B cell (primary cell): ENCODE measurements around the gene FOSB. TPM values are rescaled to one million over a fixed set of nuclear protein-coding genes. Genes with fewer than 3 reads are reported as not detected.
"Not testable (repeated sequence)": the region's sequence is repeated elsewhere in the genome, so short reads cannot be mapped to it uniquely, and the experiment has no call there.

Source experiments
- ATAC-seq: fragments of 200-7000 bp; cut with Tn5 transposase; one replicate; pipeline ENCODE4 v1.10.0; 2021; ENCODE audit warnings: low read depth, mild to moderate bottlenecking, moderate number of reproducible peaks, moderate library complexity
- CTCF ChIA-PET: fragments of 350-600 bp; sonication (Branson Sonifier 250); formaldehyde crosslinking; loops from one replicate; lab custom pipeline; 2021; ENCODE audit warnings: antibody characterized with exemption, inconsistent platforms; lab: Charles Lee
- POLR2A ChIA-PET: fragments of 350-600 bp; sonication (Branson Sonifier 250); formaldehyde crosslinking; loops from one replicate; lab custom pipeline; 2021; ENCODE audit warnings: antibody characterized with exemption; lab: Charles Lee
- DNase-seq: peaks from one replicate; pipeline ENCODE4 v3.0.0; 2013
- H2AFZ ChIP-seq: 2 replicates; pipeline ENCODE4 v1.6.1; 2012; ENCODE audit warnings: mild to moderate bottlenecking, low read depth, low read length; ENCODE audit not compliant: insufficient read depth, poor library complexity, severe bottlenecking
- H3K27ac ChIP-seq, 2 donors: 1 replicate in 1 of 2; 2 replicates in 1 of 2; pipeline ENCODE4 v1.5.1; 2012 to 2013; ENCODE audit warnings: low read length in 2 of 2, mild to moderate bottlenecking in 2 of 2, moderate library complexity in 1 of 2
- H3K27me3 ChIP-seq, 4 experiments: fragments of 200-600 bp in 1 of 4; sonication (generic) in 1 of 4; replicated peaks in 1 of 4; 1 replicate in 2 of 4; 2 replicates in 2 of 4; pipeline versions ENCODE4 v1.6.1 to v1.7.0; 2013 to 2016; ENCODE audit warnings: low read length in 3 of 4, mild to moderate bottlenecking in 2 of 4, mixed read lengths in 1 of 4, moderate library complexity in 1 of 4; ENCODE audit not compliant: insufficient read depth in 4 of 4, control insufficient read depth in 3 of 4; ENCODE audit errors: control extremely low read depth in 1 of 4
- H3K36me3 ChIP-seq, 2 experiments: replicated peaks in 1 of 2; 1 replicate in 1 of 2; 2 replicates in 1 of 2; pipeline versions ENCODE4 v1.6.1 to v1.7.1; 2013; ENCODE audit warnings: low read length in 1 of 2; ENCODE audit not compliant: insufficient read depth in 2 of 2, control insufficient read depth in 1 of 2; ENCODE audit errors: control extremely low read depth in 1 of 2, extremely low read depth in 1 of 2
- H3K4me1 ChIP-seq, 2 donors: fragments of 200-600 bp in 1 of 2; sonication (generic) in 1 of 2; 1 replicate in 1 of 2; 2 replicates in 1 of 2; pipeline versions ENCODE4 v1.5.1 to v1.6.1; 2013 to 2017; ENCODE audit warnings: low read length in 2 of 2; ENCODE audit not compliant: control insufficient read depth in 2 of 2, insufficient read depth in 2 of 2
- H3K4me2 ChIP-seq: replicated peaks from 2 replicates; pipeline ENCODE3; 2012; ENCODE audit warnings: mild to moderate bottlenecking, low read depth, low read length; ENCODE audit not compliant: poor library complexity, severe bottlenecking
- H3K4me3 ChIP-seq, 5 experiments: fragments of 200-600 bp in 1 of 5; sonication (generic) in 1 of 5; 1 replicate in 3 of 5; 2 replicates in 2 of 5; pipeline versions ENCODE4 v1.5.1 to v1.7.0; 2011 to 2016; ENCODE audit warnings: low read length in 4 of 5, mild to moderate bottlenecking in 4 of 5, low read depth in 2 of 5, control low read depth in 1 of 5, moderate library complexity in 1 of 5; ENCODE audit not compliant: insufficient read depth in 1 of 5; ENCODE audit errors: control extremely low read depth in 1 of 5, extremely low read depth in 1 of 5
- H3K79me2 ChIP-seq: fragments of 200-600 bp; sonication (generic); one replicate; pipeline ENCODE4 v1.6.0; 2016; ENCODE audit warnings: low read length; ENCODE audit not compliant: control insufficient read depth, insufficient read depth
- H3K9ac ChIP-seq: fragments of 200-600 bp; sonication (generic); 2 replicates; pipeline ENCODE4 v1.6.1; 2017; ENCODE audit warnings: mild to moderate bottlenecking, low read length, moderate library complexity
- H3K9me3 ChIP-seq, 3 donors: one replicate each; pipeline versions ENCODE4 v1.6.1 to v1.7.1; 2013; ENCODE audit warnings: low read length in 2 of 3; ENCODE audit not compliant: control insufficient read depth in 2 of 3, insufficient read depth in 1 of 3; ENCODE audit errors: control extremely low read depth in 1 of 3
- H4K20me1 ChIP-seq: 2 replicates; pipeline ENCODE4 v1.6.0; 2012; ENCODE audit warnings: mild to moderate bottlenecking, low read length; ENCODE audit not compliant: insufficient read depth, control insufficient read depth, poor library complexity, severe bottlenecking
- H3K27ac Mint-ChIP-seq: one replicate; pipeline ENCODE4 v1.8.0; 2021; ENCODE audit warnings: mixed read lengths
- H3K27me3 Mint-ChIP-seq: one replicate; pipeline ENCODE4 v1.8.0; 2021; ENCODE audit warnings: mixed read lengths
- H3K4me1 Mint-ChIP-seq: one replicate; pipeline ENCODE4 v1.8.0; 2021; ENCODE audit warnings: mixed read lengths
- H3K4me3 Mint-ChIP-seq: one replicate; pipeline ENCODE4 v1.8.0; 2021; ENCODE audit warnings: mixed read lengths
- H3K9me3 Mint-ChIP-seq: one replicate; pipeline ENCODE4 v1.8.0; 2022; ENCODE audit warnings: mixed read lengths; ENCODE audit not compliant: insufficient read depth
- EZH2 ChIP-seq: IDR thresholded peaks from 2 replicates; pipeline ENCODE4 v1.6.1; 2012; ENCODE audit warnings: borderline replicate concordance, low read depth, mild to moderate bottlenecking, moderate library complexity, low read length; ENCODE audit not compliant: insufficient read depth, poor library complexity, severe bottlenecking
- WGBS: methylation state at CpG from one replicate; pipeline ENCODE4 v1.1.5; 2013; ENCODE audit warnings: missing lambda C conversion rate; ENCODE audit not compliant: insufficient coverage; 5-methylcytosine and 5-hydroxymethylcytosine counted together
- intact Hi-C: fragments of 100-400 bp; cut with micrococcal nuclease; formaldehyde crosslinking; loops from one replicate; pipeline ENCODE4 v1.10.0; 2022
- polyA plus RNA-seq: library from polyadenylated mRNA; depleted of rRNA; stranded (reverse); fragments of >200 nt; gene quantifications from 2 replicates; pipeline ENCODE4 v1.2.3, GENCODE V29; 2012
- total RNA-seq, 2 donors: library from RNA; stranded (reverse); fragments of 120-200 nt in 1 of 2; gene quantifications; 1 replicate in 1 of 2; 2 replicates in 1 of 2; pipeline versions ENCODE4 v1.2.3 to v1.2.4, GENCODE V29; 2013 to 2022
- TF ChIP-seq, protein P1 (sequence below): fragments of 200-600 bp; IDR thresholded peaks from one replicate; pipeline ENCODE4 v1.8.0; 2022; ENCODE audit warnings: antibody characterized with exemption, mild to moderate bottlenecking

Gene FOSB
- total and polyA plus RNA-seq, 2 donors (not counting 1 experiment from before 2014, with no cell fraction given) = 39.6 to 2,860 TPM

DNA sequence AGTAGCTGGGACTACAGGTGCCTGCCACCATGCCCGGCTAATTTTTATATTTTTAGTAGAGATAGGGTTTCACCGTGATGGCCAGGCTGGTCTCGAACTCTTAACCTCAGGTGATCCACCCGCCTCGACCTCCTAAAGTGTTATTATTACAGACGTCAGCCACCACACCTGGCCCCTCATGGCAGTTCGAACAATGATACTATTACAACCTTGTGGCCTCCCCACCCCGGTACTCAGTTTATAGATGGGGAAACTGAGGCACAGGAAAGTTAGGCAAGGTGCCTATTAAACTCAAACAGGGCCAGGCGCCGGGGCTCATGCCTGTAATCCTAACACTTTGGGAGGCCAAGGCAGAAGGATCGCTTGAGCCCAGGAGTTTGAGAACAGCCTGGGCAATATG, 42.6 kb downstream of the FOSB start:
- 93% methylated on average over 3 of the region's 11 CpGs for WGBS
- H3K27ac ChIP-seq = peak overlapping the region in 1 of 2 donors; percentile 63
- not testable (repeated sequence) for H3K9ac ChIP-seq

GRCh38 chr19:45511074-45511473, 43.3 kb downstream of the FOSB start:
- peak overlapping the region; percentile 87 for H3K27ac Mint-ChIP-seq
- peaks cover 88% of the 10 kb centered on the region for H3K79me2 ChIP-seq
- H3K36me3 ChIP-seq = peaks cover 0 to 4% of the 10 kb centered on the region in 2 experiments
- H2AFZ ChIP-seq = no peak overlapping the region
- peaks cover 56% of the 10 kb centered on the region for H4K20me1 ChIP-seq
- 68% methylated on average over 3 of the region's 5 CpGs for WGBS
- peak overlapping the region in 1 of 5 experiments; percentile 14 for H3K4me3 ChIP-seq
- intact Hi-C loops = no loop called here
- H3K9me3 ChIP-seq = peaks cover 0 to 3% (median 0%) of the 10 kb centered on the region in 3 donors
- no peaks in the 10 kb centered on the region for H3K9me3 Mint-ChIP-seq
- no peak overlapping the region for H3K9ac ChIP-seq
- H3K4me3 Mint-ChIP-seq = peak overlapping the region; percentile 47
- ATAC-seq (no peak), DNase-seq (no peak)
- no peaks in the 10 kb centered on the region for H3K27me3 Mint-ChIP-seq
- TF ChIP-seq, protein P1, sequence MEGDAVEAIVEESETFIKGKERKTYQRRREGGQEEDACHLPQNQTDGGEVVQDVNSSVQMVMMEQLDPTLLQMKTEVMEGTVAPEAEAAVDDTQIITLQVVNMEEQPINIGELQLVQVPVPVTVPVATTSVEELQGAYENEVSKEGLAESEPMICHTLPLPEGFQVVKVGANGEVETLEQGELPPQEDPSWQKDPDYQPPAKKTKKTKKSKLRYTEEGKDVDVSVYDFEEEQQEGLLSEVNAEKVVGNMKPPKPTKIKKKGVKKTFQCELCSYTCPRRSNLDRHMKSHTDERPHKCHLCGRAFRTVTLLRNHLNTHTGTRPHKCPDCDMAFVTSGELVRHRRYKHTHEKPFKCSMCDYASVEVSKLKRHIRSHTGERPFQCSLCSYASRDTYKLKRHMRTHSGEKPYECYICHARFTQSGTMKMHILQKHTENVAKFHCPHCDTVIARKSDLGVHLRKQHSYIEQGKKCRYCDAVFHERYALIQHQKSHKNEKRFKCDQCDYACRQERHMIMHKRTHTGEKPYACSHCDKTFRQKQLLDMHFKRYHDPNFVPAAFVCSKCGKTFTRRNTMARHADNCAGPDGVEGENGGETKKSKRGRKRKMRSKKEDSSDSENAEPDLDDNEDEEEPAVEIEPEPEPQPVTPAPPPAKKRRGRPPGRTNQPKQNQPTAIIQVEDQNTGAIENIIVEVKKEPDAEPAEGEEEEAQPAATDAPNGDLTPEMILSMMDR = no peak
- no peak for TF ChIP-seq EZH2
- CTCF ChIA-PET = interaction anchor here (2.1 kb wide), 1 partner anchor 32 kb away, joined by 8 read pairs; no protein-coding TSS in a partner anchor
- POLR2A ChIA-PET = no interaction called here
- H3K4me1 ChIP-seq = peaks cover 67 to 72% of the 10 kb centered on the region in 2 donors
- peak overlapping the region; percentile 29 for H3K4me2 ChIP-seq
- peak overlapping the region in 1 of 2 donors; percentile 63 for H3K27ac ChIP-seq
- H3K4me1 Mint-ChIP-seq = peaks cover 69% of the 10 kb centered on the region
- H3K27me3 ChIP-seq = no peaks in the 10 kb centered on the region

More for the DNA sequence above, 42.6 kb downstream of the FOSB start:
- Histone ChIP-seq H3K4me1 (peaks cover 65 to 72% of the 10 kb centered on the region in 2 donors), H3K4me3 (peak overlapping the region in 1 of 5 experiments; percentile 58), H3K79me2 (peaks cover 88% of the 10 kb centered on the region), H3K4me2 (peak overlapping the region; percentile 84), H4K20me1 (peaks cover 50% of the 10 kb centered on the region)
- H2AFZ ChIP-seq, H3K9me3 ChIP-seq, H3K9me3 Mint-ChIP-seq, ATAC-seq, intact Hi-C loops, H3K27me3 ChIP-seq, H3K36me3 ChIP-seq, DNase-seq, H3K27me3 Mint-ChIP-seq: not testable (repeated sequence)
- Mint-ChIP-seq H3K4me3 (peak overlapping the region; percentile 86), H3K27ac (peak overlapping the region; percentile 87), H3K4me1 (peaks cover 69% of the 10 kb centered on the region)
- ChIA-PET CTCF (interaction anchor here (0.6 to 3.4 kb wide), 5 partner anchors 11 to 107 kb away, joined by 3 to 12 read pairs (median 6); no protein-coding TSS in a partner anchor), POLR2A (interaction anchor here (0.8 kb wide), 1 partner anchor 41 kb away, joined by 3 read pairs; no protein-coding TSS in a partner anchor)
